HepG2 (cell line): ENCODE data around the gene FGGY.
"Not testable (repeated sequence)": the region's sequence is repeated elsewhere in the genome, so short reads cannot be mapped to it uniquely, and the experiment has no call there.

ENCODE experiments used
- CTCF ChIP-seq: sonication (generic); formaldehyde crosslinking; IDR thresholded peaks from 2 replicates; pipeline ENCODE4 v1.5.0; 2020; ENCODE audit warnings: mild to moderate bottlenecking, missing genetic modification reagents, moderate library complexity
- SMC3 ChIP-seq: IDR thresholded peaks from 2 replicates; pipeline ENCODE4 v1.6.1; 2011; ENCODE audit warnings: low read length, improper control_type of control experiment
- SP2 ChIP-seq: sonication (generic); formaldehyde crosslinking; IDR thresholded peaks from 2 replicates; pipeline ENCODE4 v1.5.1; 2020; ENCODE audit warnings: mild to moderate bottlenecking, missing genetic modification reagents
- ZBTB7A ChIP-seq: sonication (generic); formaldehyde crosslinking; IDR thresholded peaks from 2 replicates; pipeline ENCODE4 v1.8.0; 2022; ENCODE audit warnings: mild to moderate bottlenecking, missing genetic modification reagents
- ZNF138 ChIP-seq: sonication (generic); formaldehyde crosslinking; IDR thresholded peaks from 2 replicates; pipeline ENCODE4 v1.5.0; 2020; ENCODE audit warnings: mild to moderate bottlenecking, low read depth, missing genetic modification reagents
- ZNF263 ChIP-seq: sonication (generic); formaldehyde crosslinking; IDR thresholded peaks from 2 replicates; pipeline ENCODE4 v1.4.0; 2020; ENCODE audit warnings: missing genetic modification reagents
- TF ChIP-seq, protein P1 (sequence below): sonication (generic); formaldehyde crosslinking; IDR thresholded peaks from 2 replicates; pipeline ENCODE4 v1.4.0; 2020; ENCODE audit warnings: missing genetic modification reagents

DNA sequence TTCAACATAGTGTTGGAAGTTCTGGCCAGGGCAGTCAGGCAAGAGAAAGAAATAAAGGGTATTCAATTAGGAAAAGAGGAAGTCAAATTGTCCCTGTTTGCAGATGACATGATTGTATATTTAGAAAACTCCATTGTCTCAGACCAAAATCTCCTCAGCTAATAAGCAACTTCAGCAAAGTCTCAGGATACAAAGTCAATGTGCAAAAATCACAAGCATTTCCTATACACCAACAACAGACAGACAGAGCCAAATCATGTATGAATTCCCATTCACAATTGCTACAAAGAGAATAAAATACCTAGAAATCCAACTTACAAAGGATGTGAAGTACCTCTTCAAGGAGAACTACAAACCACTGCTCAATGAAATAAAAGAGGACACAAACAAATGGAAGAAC, 168.6 kb downstream of the FGGY start:
- not testable (repeated sequence) for TF ChIP-seq SMC3; ZNF263 (CRISPR knock-in tag); CTCF; SP2 (CRISPR knock-in tag); ZBTB7A (CRISPR knock-in tag); ZNF138 (CRISPR knock-in tag)
- TF ChIP-seq, protein P1, sequence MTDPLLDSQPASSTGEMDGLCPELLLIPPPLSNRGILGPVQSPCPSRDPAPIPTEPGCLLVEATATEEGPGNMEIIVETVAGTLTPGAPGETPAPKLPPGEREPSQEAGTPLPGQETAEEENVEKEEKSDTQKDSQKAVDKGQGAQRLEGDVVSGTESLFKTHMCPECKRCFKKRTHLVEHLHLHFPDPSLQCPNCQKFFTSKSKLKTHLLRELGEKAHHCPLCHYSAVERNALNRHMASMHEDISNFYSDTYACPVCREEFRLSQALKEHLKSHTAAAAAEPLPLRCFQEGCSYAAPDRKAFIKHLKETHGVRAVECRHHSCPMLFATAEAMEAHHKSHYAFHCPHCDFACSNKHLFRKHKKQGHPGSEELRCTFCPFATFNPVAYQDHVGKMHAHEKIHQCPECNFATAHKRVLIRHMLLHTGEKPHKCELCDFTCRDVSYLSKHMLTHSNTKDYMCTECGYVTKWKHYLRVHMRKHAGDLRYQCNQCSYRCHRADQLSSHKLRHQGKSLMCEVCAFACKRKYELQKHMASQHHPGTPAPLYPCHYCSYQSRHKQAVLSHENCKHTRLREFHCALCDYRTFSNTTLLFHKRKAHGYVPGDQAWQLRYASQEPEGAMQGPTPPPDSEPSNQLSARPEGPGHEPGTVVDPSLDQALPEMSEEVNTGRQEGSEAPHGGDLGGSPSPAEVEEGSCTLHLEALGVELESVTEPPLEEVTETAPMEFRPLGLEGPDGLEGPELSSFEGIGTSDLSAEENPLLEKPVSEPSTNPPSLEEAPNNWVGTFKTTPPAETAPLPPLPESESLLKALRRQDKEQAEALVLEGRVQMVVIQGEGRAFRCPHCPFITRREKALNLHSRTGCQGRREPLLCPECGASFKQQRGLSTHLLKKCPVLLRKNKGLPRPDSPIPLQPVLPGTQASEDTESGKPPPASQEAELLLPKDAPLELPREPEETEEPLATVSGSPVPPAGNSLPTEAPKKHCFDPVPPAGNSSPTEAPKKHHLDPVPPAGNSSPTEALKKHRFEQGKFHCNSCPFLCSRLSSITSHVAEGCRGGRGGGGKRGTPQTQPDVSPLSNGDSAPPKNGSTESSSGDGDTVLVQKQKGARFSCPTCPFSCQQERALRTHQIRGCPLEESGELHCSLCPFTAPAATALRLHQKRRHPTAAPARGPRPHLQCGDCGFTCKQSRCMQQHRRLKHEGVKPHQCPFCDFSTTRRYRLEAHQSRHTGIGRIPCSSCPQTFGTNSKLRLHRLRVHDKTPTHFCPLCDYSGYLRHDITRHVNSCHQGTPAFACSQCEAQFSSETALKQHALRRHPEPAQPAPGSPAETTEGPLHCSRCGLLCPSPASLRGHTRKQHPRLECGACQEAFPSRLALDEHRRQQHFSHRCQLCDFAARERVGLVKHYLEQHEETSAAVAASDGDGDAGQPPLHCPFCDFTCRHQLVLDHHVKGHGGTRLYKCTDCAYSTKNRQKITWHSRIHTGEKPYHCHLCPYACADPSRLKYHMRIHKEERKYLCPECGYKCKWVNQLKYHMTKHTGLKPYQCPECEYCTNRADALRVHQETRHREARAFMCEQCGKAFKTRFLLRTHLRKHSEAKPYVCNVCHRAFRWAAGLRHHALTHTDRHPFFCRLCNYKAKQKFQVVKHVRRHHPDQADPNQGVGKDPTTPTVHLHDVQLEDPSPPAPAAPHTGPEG (CRISPR knock-in tag) = not testable (repeated sequence)
